OCI-LY7 (cell line): ENCODE measurements around the gene MEGF6. TPM values are rescaled to one million over a fixed set of nuclear protein-coding genes. Genes with fewer than 3 reads are reported as not detected.

ENCODE experiments used
- BruUV-seq: library from RNA; stranded (reverse); fragments of 400-500 nt; replicated peaks from 2 replicates; lab custom pipeline; 2021; lab: Mats Ljungman, UMichigan
- CTCF ChIA-PET: fragments of 300-600 bp; sonication (Branson Sonifier 250); formaldehyde crosslinking; loops from one replicate; lab custom pipeline; 2022; ENCODE audit warnings: antibody characterized with exemption; ENCODE audit not compliant: unreplicated experiment; lab: Charles Lee
- POLR2A ChIA-PET: fragments of 300-600 bp; sonication (Branson Sonifier 250); formaldehyde crosslinking; loops from one replicate; lab custom pipeline; 2022; ENCODE audit warnings: antibody characterized with exemption; lab: Charles Lee
- DNase-seq: peaks from one replicate; pipeline ENCODE4 v3.0.0-alpha.2; 2015; ENCODE audit warnings: low spot score
- H2AFZ ChIP-seq: fragments of 200-600 bp; sonication (generic), shearing (Covaris generic); 2 replicates; pipeline ENCODE4 v1.6.1; 2014; ENCODE audit warnings: mild to moderate bottlenecking, antibody characterized with exemption, low read length, moderate library complexity
- H3K27ac ChIP-seq: fragments of 200-600 bp; sonication (generic); 2 replicates; pipeline ENCODE4 v1.5.1; 2014; ENCODE audit warnings: mixed run types, low read depth, mild to moderate bottlenecking, moderate library complexity, low read length, inconsistent platforms; ENCODE audit not compliant: poor library complexity, severe bottlenecking
- H3K36me3 ChIP-seq: fragments of 200-600 bp; sonication (generic); 2 replicates; pipeline ENCODE4 v1.6.1; 2014; ENCODE audit warnings: mild to moderate bottlenecking, antibody characterized with exemption, low read length, moderate library complexity, mixed read lengths; ENCODE audit not compliant: insufficient read depth
- H3K4me1 ChIP-seq: fragments of 200-600 bp; sonication (generic); 2 replicates; pipeline ENCODE4 v1.5.1; 2014; ENCODE audit warnings: mild to moderate bottlenecking, low read length; ENCODE audit not compliant: insufficient read depth, poor library complexity, severe bottlenecking
- H3K4me2 ChIP-seq: fragments of 200-600 bp; sonication (generic); 2 replicates; pipeline ENCODE4 v1.6.1; 2014; ENCODE audit warnings: mild to moderate bottlenecking, low read length
- H3K4me3 ChIP-seq: fragments of 200-600 bp; sonication (generic); 2 replicates; pipeline ENCODE4 v1.5.1; 2014; ENCODE audit warnings: mild to moderate bottlenecking, low read depth, low read length; ENCODE audit not compliant: poor library complexity, severe bottlenecking
- H3K79me2 ChIP-seq: fragments of 200-600 bp; sonication (generic); 2 replicates; pipeline ENCODE4 v1.6.1; 2016; ENCODE audit warnings: low read depth, mild to moderate bottlenecking, low read length, moderate library complexity, mixed read lengths; ENCODE audit not compliant: insufficient read depth
- H3K9me2 ChIP-seq: fragments of 200-600 bp; sonication (generic); 2 replicates; pipeline ENCODE4 v1.6.1; 2016; ENCODE audit warnings: mild to moderate bottlenecking, low read length, mixed read lengths; ENCODE audit not compliant: insufficient read depth
- H3K9me3 ChIP-seq: fragments of 200-600 bp; sonication (generic); 2 replicates; pipeline ENCODE4 v1.6.1; 2014; ENCODE audit warnings: mild to moderate bottlenecking, mixed run types, low read length, mixed read lengths
- H4K20me1 ChIP-seq: fragments of 200-600 bp; sonication (generic); 2 replicates; pipeline ENCODE4 v1.6.1; 2014; ENCODE audit warnings: mild to moderate bottlenecking, antibody characterized with exemption, low read length, moderate library complexity, mixed read lengths; ENCODE audit not compliant: insufficient read depth
- CTCF ChIP-seq: fragments of 200-600 bp; sonication (generic); conservative IDR thresholded peaks from 2 replicates; pipeline ENCODE4 v1.5.1; 2014; ENCODE audit warnings: mild to moderate bottlenecking, antibody characterized with exemption, low read length, moderate library complexity, mixed read lengths
- EZH2phosphoT487 ChIP-seq: fragments of 200-600 bp; sonication (generic); IDR thresholded peaks from 2 replicates; pipeline ENCODE4 v1.6.1; 2018; ENCODE audit warnings: low read depth, borderline replicate concordance, mild to moderate bottlenecking, mixed run types, antibody characterized with exemption, low read length, moderate library complexity, mixed read lengths
- intact Hi-C: fragments of 100-400 bp; cut with micrococcal nuclease; formaldehyde crosslinking; loops from one replicate; pipeline ENCODE4 v1.10.0; 2022; ENCODE audit not compliant: unreplicated experiment
- total RNA-seq, 2 experiments: library from RNA; depleted of rRNA in 1 of 2; stranded (reverse); fragments of >200 nt in 1 of 2; shearing (Covaris generic) in 1 of 2; gene quantifications; 2 replicates each; pipeline ENCODE4 v1.2.3, GENCODE V29; 2014 to 2022

Gene MEGF6
- total RNA-seq, 2 experiments from 2014 or later, result 0.15 to 0.32 TPM

- Histone ChIP-seq H3K4me3 (no peak overlapping the region), H2AFZ (no peak overlapping the region), H3K9me3 (no peaks in the 10 kb centered on the region), H3K4me1 (peaks cover 1% of the 10 kb centered on the region), H3K79me2 (no peaks in the 10 kb centered on the region), H3K36me3 (no peaks in the 10 kb centered on the region), H4K20me1 (no peaks in the 10 kb centered on the region), H3K4me2 (no peak overlapping the region), H3K27ac (no peak overlapping the region), H3K9me2 (no peaks in the 10 kb centered on the region)
- CTCF ChIA-PET, result no interaction called here
- no TSS peak for BruUV-seq
- POLR2A ChIA-PET, result no interaction called here
- no peak for DNase-seq
- intact Hi-C loops, result no loop called here
- TF ChIP-seq EZH2phosphoT487 (no peak), CTCF (no peak)
Measured at GRCh38 chr1:3603571-3604467, 7.5 kb downstream of the MEGF6 start.

GRCh38 chr1:3603156-3603555, 8.2 kb downstream of the MEGF6 start:
- POLR2A ChIA-PET, result no interaction called here
- intact Hi-C loops, result no loop called here
- CTCF ChIA-PET, result no interaction called here
- no TSS peak for BruUV-seq
- no peaks in the 10 kb centered on the region for H3K36me3 ChIP-seq
- no peak overlapping the region for H3K4me3 ChIP-seq
- H2AFZ ChIP-seq, result no peak overlapping the region
- no peaks in the 10 kb centered on the region for H3K9me2 ChIP-seq
- no peaks in the 10 kb centered on the region for H3K79me2 ChIP-seq
- TF ChIP-seq EZH2phosphoT487 (no peak), CTCF (no peak)
- H3K4me1 ChIP-seq, result peaks cover 8% of the 10 kb centered on the region
- DNase-seq, result no peak
- no peaks in the 10 kb centered on the region for H4K20me1 ChIP-seq
- no peaks in the 10 kb centered on the region for H3K9me3 ChIP-seq
- no peak overlapping the region for H3K27ac ChIP-seq
- H3K4me2 ChIP-seq, result no peak overlapping the region

GRCh38 chr1:3602375-3602774, 8.9 kb downstream of the MEGF6 start:
- Histone ChIP-seq H3K9me2 (no peaks in the 10 kb centered on the region), H2AFZ (no peak overlapping the region), H3K4me1 (peaks cover 16% of the 10 kb centered on the region), H3K27ac (no peak overlapping the region), H4K20me1 (no peaks in the 10 kb centered on the region), H3K79me2 (no peaks in the 10 kb centered on the region), H3K4me3 (no peak overlapping the region), H3K4me2 (no peak overlapping the region), H3K9me3 (no peaks in the 10 kb centered on the region), H3K36me3 (no peaks in the 10 kb centered on the region)
- TF ChIP-seq CTCF, result no peak
- TF ChIP-seq EZH2phosphoT487, result no peak
- no TSS peak for BruUV-seq
- POLR2A ChIA-PET, result no interaction called here
- CTCF ChIA-PET, result no interaction called here
- intact Hi-C loops, result no loop called here
- no peak for DNase-seq
